H1 (cell line): ENCODE results near the gene TAS1R1. TPM values are rescaled to one million over a fixed set of nuclear protein-coding genes. Genes with fewer than 3 reads are reported as not detected.

Experiments used
- CTCF ChIA-PET: fragments of 300-600 bp; sonication (Branson Sonifier 250); formaldehyde crosslinking; loops from one replicate; lab custom pipeline; 2021; ENCODE audit not compliant: partially characterized antibody; lab: Charles Lee
- POLR2A ChIA-PET: fragments of 300-600 bp; sonication (Branson Sonifier 250); formaldehyde crosslinking; loops from one replicate; lab custom pipeline; 2021; ENCODE audit warnings: inconsistent platforms; ENCODE audit not compliant: partially characterized antibody; lab: Charles Lee
- DNase-seq, 2 experiments: peaks; one replicate each; pipeline versions ENCODE4 v3.0.0 to v3.0.0-alpha.2; 2010 to 2022; ENCODE audit warnings: low spot score in 2 of 2, low read depth in 1 of 2, mixed read lengths in 1 of 2
- FAIRE-seq: peaks from 2 replicates; lab custom pipeline; 2011; peaks lifted over from hg19 to GRCh38; lab: Jason Lieb, UNC
- H2AFZ ChIP-seq: 2 replicates; pipeline ENCODE4 v1.8.1; 2012; ENCODE audit warnings: low read length, inconsistent platforms
- H2AK5ac ChIP-seq: 2 replicates; pipeline ENCODE4 v1.6.1; 2013; ENCODE audit warnings: low read depth, low read length
- H2BK120ac ChIP-seq: replicated peaks from 2 replicates; pipeline ENCODE3; 2013; ENCODE audit warnings: low read depth, low read length, inconsistent platforms
- H2BK12ac ChIP-seq: 2 replicates; pipeline ENCODE4 v1.6.1; 2013; ENCODE audit warnings: low read depth, low read length
- H2BK15ac ChIP-seq: 2 replicates; pipeline ENCODE4 v1.6.1; 2013; ENCODE audit warnings: low read length
- H2BK20ac ChIP-seq: 2 replicates; pipeline ENCODE4 v1.6.1; 2013; ENCODE audit warnings: low read length
- H2BK5ac ChIP-seq: 2 replicates; pipeline ENCODE4 v1.6.1; 2013; ENCODE audit warnings: low read depth, low read length
- H3K14ac ChIP-seq: 2 replicates; pipeline ENCODE4 v1.6.1; 2013; ENCODE audit warnings: inconsistent platforms; ENCODE audit not compliant: insufficient read length
- H3K18ac ChIP-seq: 2 replicates; pipeline ENCODE4 v1.6.1; 2013; ENCODE audit warnings: low read length; ENCODE audit errors: extremely low read depth
- H3K23ac ChIP-seq: 2 replicates; pipeline ENCODE4 v1.6.1; 2013; ENCODE audit warnings: inconsistent platforms; ENCODE audit not compliant: insufficient read length
- H3K23me2 ChIP-seq: 2 replicates; pipeline ENCODE4 v1.6.1; 2013; ENCODE audit warnings: low read depth, low read length
- H3K27ac ChIP-seq: 2 replicates; pipeline ENCODE4 v1.6.1; 2011; ENCODE audit warnings: low read depth, low read length, inconsistent platforms
- H3K27me3 ChIP-seq, 4 experiments: replicated peaks in 1 of 4; 1 replicate in 1 of 4; 2 replicates in 3 of 4; pipeline versions ENCODE4 v1.6.1 to v1.8.1; 2011 to 2013; ENCODE audit warnings: low read length in 3 of 4, mild to moderate bottlenecking in 3 of 4, inconsistent platforms in 2 of 4, mixed read lengths in 2 of 4, moderate library complexity in 1 of 4; ENCODE audit not compliant: control insufficient read depth in 3 of 4, insufficient read depth in 3 of 4; ENCODE audit errors: extremely low read depth in 1 of 4
- H3K36me3 ChIP-seq, 4 experiments: 2 replicates each; pipeline versions ENCODE4 v1.6.1 to v1.8.1; 2011 to 2013; ENCODE audit warnings: mild to moderate bottlenecking in 4 of 4, low read length in 3 of 4, moderate library complexity in 2 of 4, control low read depth in 1 of 4, inconsistent platforms in 1 of 4; ENCODE audit not compliant: insufficient read depth in 4 of 4, control insufficient read depth in 2 of 4
- H3K4ac ChIP-seq: replicated peaks from 2 replicates; pipeline ENCODE3; 2013; ENCODE audit warnings: low read length, low read depth, mixed read lengths, inconsistent platforms; ENCODE audit not compliant: insufficient read length
- H3K4me1 ChIP-seq, 4 experiments: replicated peaks in 1 of 4; 1 replicate in 1 of 4; 2 replicates in 3 of 4; pipeline versions ENCODE4 v1.6.1 to v1.8.1; 2011 to 2013; ENCODE audit warnings: low read length in 3 of 4, inconsistent platforms in 2 of 4, mixed read lengths in 1 of 4; ENCODE audit not compliant: insufficient read depth in 4 of 4, control insufficient read depth in 3 of 4
- H3K4me2 ChIP-seq, 2 experiments: 2 replicates each; pipeline versions ENCODE4 v1.6.1 to v1.8.1; 2011 to 2013; ENCODE audit warnings: low read depth in 2 of 2, low read length in 2 of 2, control low read depth in 1 of 2, inconsistent platforms in 1 of 2, mild to moderate bottlenecking in 1 of 2; ENCODE audit not compliant: insufficient read depth in 1 of 2
- H3K4me3 ChIP-seq, 4 experiments: fragments of 200-600, 300-600 bp in 1 of 4; sonication (generic), shearing (Covaris generic), sonication (Bioruptor Twin) in 1 of 4; 2 replicates each; pipeline versions ENCODE4 v1.5.1 to v1.8.1; 2011 to 2016; ENCODE audit warnings: low read length in 4 of 4, low read depth in 3 of 4, control low read depth in 2 of 4, inconsistent platforms in 2 of 4, mild to moderate bottlenecking in 2 of 4, mixed read lengths in 1 of 4, moderate library complexity in 1 of 4; ENCODE audit not compliant: insufficient read depth in 2 of 4; ENCODE audit errors: extremely low read depth in 1 of 4
- H3K56ac ChIP-seq: replicated peaks from 2 replicates; pipeline ENCODE3; 2013; ENCODE audit warnings: low read depth, mild to moderate bottlenecking, mixed read lengths, low read length, inconsistent platforms; ENCODE audit not compliant: insufficient read length
- H3K79me1 ChIP-seq: 2 replicates; pipeline ENCODE4 v1.6.1; 2013; ENCODE audit warnings: low read depth, low read length, control low read depth
- H3K79me2 ChIP-seq, 2 experiments: 2 replicates each; pipeline versions ENCODE4 v1.6.1 to v1.8.1; 2012 to 2013; ENCODE audit warnings: low read length in 2 of 2, mild to moderate bottlenecking in 2 of 2, inconsistent platforms in 1 of 2; ENCODE audit not compliant: insufficient read depth in 2 of 2, control insufficient read depth in 1 of 2
- H3K9ac ChIP-seq, 4 experiments: replicated peaks in 1 of 4; 1 replicate in 1 of 4; 2 replicates in 3 of 4; pipeline versions ENCODE4 v1.6.1 to v1.8.1; 2011 to 2013; ENCODE audit warnings: low read depth in 3 of 4, low read length in 3 of 4, control low read depth in 2 of 4, mild to moderate bottlenecking in 2 of 4, moderate library complexity in 2 of 4, inconsistent platforms in 1 of 4; ENCODE audit errors: extremely low read depth in 1 of 4
- H3K9me3 ChIP-seq, 2 experiments: 2 replicates each; pipeline versions ENCODE4 v1.6.1 to v1.8.1; 2012 to 2013; ENCODE audit warnings: mild to moderate bottlenecking in 2 of 2, moderate library complexity in 2 of 2, control low read depth in 1 of 2, inconsistent platforms in 1 of 2, low read depth in 1 of 2, low read length in 1 of 2, mixed read lengths in 1 of 2; ENCODE audit not compliant: insufficient read depth in 2 of 2
- H4K20me1 ChIP-seq, 2 experiments: replicated peaks in 1 of 2; 2 replicates each; pipeline versions ENCODE3 to v1.8.1; 2011 to 2013; ENCODE audit warnings: inconsistent platforms in 2 of 2, low read length in 2 of 2, mild to moderate bottlenecking in 1 of 2; ENCODE audit not compliant: insufficient read depth in 2 of 2, control insufficient read depth in 1 of 2
- H4K5ac ChIP-seq: 2 replicates; pipeline ENCODE4 v1.6.1; 2013; ENCODE audit warnings: low read length, low read depth, mixed read lengths, inconsistent platforms; ENCODE audit not compliant: insufficient read length
- H4K8ac ChIP-seq: 2 replicates; pipeline ENCODE4 v1.8.0; 2013; ENCODE audit warnings: mild to moderate bottlenecking, moderate library complexity, low read length, inconsistent platforms; ENCODE audit not compliant: insufficient read depth; ENCODE audit errors: extremely low read depth
- H4K91ac ChIP-seq: replicated peaks from 2 replicates; pipeline ENCODE3; 2013; ENCODE audit warnings: low read length, mixed read lengths, inconsistent platforms; ENCODE audit not compliant: insufficient read length
- SAP30 ChIP-seq: fragments of 300-600 bp; sonication (generic); IDR thresholded peaks from 2 replicates; pipeline ENCODE4 v1.7.1; 2012; ENCODE audit warnings: low read length, moderate library complexity, mild to moderate bottlenecking, inconsistent platforms; ENCODE audit not compliant: insufficient read depth, insufficient replicate concordance
- SP1 ChIP-seq: IDR thresholded peaks from 2 replicates; pipeline ENCODE4 v1.6.1; 2011; ENCODE audit warnings: low read depth, low read length
- WGBS, 2 experiments: shearing (Covaris generic) in 1 of 2; methylation state at CpG; one replicate each; pipeline versions ENCODE4 v1.1.6 to v1.1.7; 2013 to 2015; ENCODE audit warnings: low lambda C conversion rate in 2 of 2, mixed read lengths in 2 of 2, inconsistent platforms in 1 of 2, low coverage in 1 of 2, missing lambda C conversion rate in 1 of 2; ENCODE audit not compliant: insufficient replicate concordance in 2 of 2, insufficient coverage in 1 of 2, insufficient read length in 1 of 2; ENCODE audit errors: extremely low coverage in 1 of 2, missing lambda C conversion rate in 1 of 2; 5-methylcytosine and 5-hydroxymethylcytosine counted together
- polyA plus RNA-seq, 7 experiments: library from polyadenylated mRNA; depleted of rRNA in 3 of 7; stranded (reverse) in 5 of 7; unstranded in 2 of 7; fragments of >200 nt in 5 of 7; fragments of 200-250 nt in 2 of 7; gene quantifications; 1 replicate in 5 of 7; 2 replicates in 1 of 7; 4 replicates in 1 of 7; pipeline versions ENCODE4 v1.2.1 to v1.2.3, GENCODE V29; 2011 to 2013; ENCODE audit warnings: missing spikeins in 2 of 7, mixed read lengths in 2 of 7
- total RNA-seq: library from RNA; stranded (reverse); fragmentation: NEBNext Ultra II Directional; extraction: Animal tissue kit (Norgen Biotek cat#: 25700); gene quantifications from 2 replicates; pipeline ENCODE4 v1.2.1, GENCODE V29; 2021
- TF ChIP-seq, protein P1 (sequence below): IDR thresholded peaks from 2 replicates; pipeline ENCODE4 v1.6.1; 2012; ENCODE audit warnings: low read length, inconsistent platforms

The TAS1R1 gene
- total and polyA plus RNA-seq, 2 of the 8 experiments (the other 6 are each of a cell fraction or from before 2014, with no cell fraction given): 0.26 TPM; not detected in 1

DNA sequence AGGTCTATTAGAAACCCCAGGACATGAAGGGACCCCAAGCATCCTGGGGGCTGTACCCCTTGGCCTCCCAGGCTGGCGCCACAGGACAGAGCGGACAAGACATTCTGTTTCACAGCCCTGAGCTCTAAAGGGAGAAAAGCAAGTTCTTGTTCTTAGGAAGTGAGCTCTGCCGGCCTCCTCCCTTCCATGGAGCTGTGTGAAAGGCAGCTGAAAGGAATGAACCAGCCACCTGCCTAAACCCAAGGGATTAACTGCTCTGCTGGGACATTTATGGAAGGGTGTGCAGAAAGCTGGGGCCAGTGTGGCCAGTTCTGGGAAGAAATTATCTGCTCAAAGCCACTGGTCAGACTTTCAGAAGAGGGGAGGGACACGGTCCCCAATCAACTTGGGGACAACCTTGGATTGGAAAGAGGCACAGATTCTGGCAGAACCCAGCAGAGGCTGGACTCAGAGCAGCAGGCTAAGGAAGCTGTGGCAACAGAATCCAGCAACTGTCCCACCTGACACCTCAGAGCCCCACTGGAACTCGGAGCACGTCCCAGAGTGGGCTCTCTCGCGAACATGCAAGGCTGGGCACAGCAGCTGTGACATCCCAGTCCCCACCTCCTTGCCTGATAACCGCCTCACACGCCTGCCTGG is 45.4 kb downstream of the TAS1R1 start:
- H3K23me2 ChIP-seq: peaks cover 18% of the 10 kb centered on the region
- no peak overlapping the region for H2BK20ac ChIP-seq
- WGBS, 2 experiments: 38% methylated on average over 10 of the region's 10 CpGs; no CpG with 5 or more reads in 1 of the 2 experiments
- no peak for FAIRE-seq
- H2BK15ac ChIP-seq: no peak overlapping the region
- no peak overlapping the region for H3K14ac ChIP-seq
- H3K23ac ChIP-seq: no peak overlapping the region
- 0 out of 2 replicates have a peak overlapping the region, but pooled peaks have one; percentile 7 for H2BK12ac ChIP-seq
- H3K79me2 ChIP-seq: peaks cover 22 to 55% of the 10 kb centered on the region in 2 experiments; a peak in 3 of 4 replicates
- peak overlapping the region; percentile 91 to 94 for H3K4me2 ChIP-seq
- no peak overlapping the region for H3K27ac ChIP-seq
- H2BK5ac ChIP-seq: peak overlapping the region; percentile 8; the same call in 1 of the 2 replicates
- no peak overlapping the region for H4K91ac ChIP-seq
- H2AK5ac ChIP-seq: no peak overlapping the region
- peaks cover 2 to 13% (median 9%) of the 10 kb centered on the region in 4 experiments for H3K4me1 ChIP-seq
- H3K9ac ChIP-seq: peak overlapping the region in 3 of 4 experiments; percentile 29 to 79 (median 77); a peak in 6 of 7 replicates
- ChIA-PET POLR2A (interaction anchor here (5.4 to 10.8 kb wide), 4 partner anchors 10 to 46 kb away, joined by 46 to 196 read pairs (median 120); partner anchors contain the start of genes NOL9, TAS1R1, THAP3 and ZBTB48), CTCF (interaction anchor here (0.7 to 3.3 kb wide), 13 partner anchors 9 to 163 kb away, joined by 3 to 16 read pairs (median 3); partner anchors contain the start of genes NOL9, PHF13 and TAS1R1)
- peak overlapping the region; percentile 25; the same call in 1 of the 2 replicates for H3K18ac ChIP-seq
- H3K36me3 ChIP-seq: peaks cover 10 to 24% (median 20%) of the 10 kb centered on the region in 4 experiments; a peak in 7 of 8 replicates
- H3K79me1 ChIP-seq: peaks cover 21% of the 10 kb centered on the region
- H3K27me3 ChIP-seq: no peaks in the 10 kb centered on the region; a peak in 1 of 7 replicates
- no peak overlapping the region for H3K4ac ChIP-seq
- H3K9me3 ChIP-seq: no peaks in the 10 kb centered on the region
- H2AFZ ChIP-seq: no peak overlapping the region
- H4K5ac ChIP-seq: no peak overlapping the region
- H3K4me3 ChIP-seq: peak overlapping the region; percentile 75 to 92 (median 86)
- 0 out of 2 replicates have a peak overlapping the region, but pooled peaks have one; percentile 17 for H4K8ac ChIP-seq
- DNase-seq: peak in 1 of 2 experiments; percentile 52
- TF ChIP-seq SP1 (no peak), SAP30 (no peak)
- TF ChIP-seq, protein P1, sequence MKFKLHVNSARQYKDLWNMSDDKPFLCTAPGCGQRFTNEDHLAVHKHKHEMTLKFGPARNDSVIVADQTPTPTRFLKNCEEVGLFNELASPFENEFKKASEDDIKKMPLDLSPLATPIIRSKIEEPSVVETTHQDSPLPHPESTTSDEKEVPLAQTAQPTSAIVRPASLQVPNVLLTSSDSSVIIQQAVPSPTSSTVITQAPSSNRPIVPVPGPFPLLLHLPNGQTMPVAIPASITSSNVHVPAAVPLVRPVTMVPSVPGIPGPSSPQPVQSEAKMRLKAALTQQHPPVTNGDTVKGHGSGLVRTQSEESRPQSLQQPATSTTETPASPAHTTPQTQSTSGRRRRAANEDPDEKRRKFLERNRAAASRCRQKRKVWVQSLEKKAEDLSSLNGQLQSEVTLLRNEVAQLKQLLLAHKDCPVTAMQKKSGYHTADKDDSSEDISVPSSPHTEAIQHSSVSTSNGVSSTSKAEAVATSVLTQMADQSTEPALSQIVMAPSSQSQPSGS: no peak
- H4K20me1 ChIP-seq: peaks cover 27 to 34% of the 10 kb centered on the region in 2 experiments
- H2BK120ac ChIP-seq: no peak overlapping the region
- no peak overlapping the region for H3K56ac ChIP-seq
